ENCODE results near the gene HIPK3. TPM values are rescaled to one million over a fixed set of nuclear protein-coding genes. Genes with fewer than 3 reads are reported as not detected.
A peak's percentile ranks its signal among the peaks of the same experiment; 100 is the strongest.

The HIPK3 gene
- total RNA-seq, 1 experiment from 2014 or later: 68.5 TPM

DNA sequence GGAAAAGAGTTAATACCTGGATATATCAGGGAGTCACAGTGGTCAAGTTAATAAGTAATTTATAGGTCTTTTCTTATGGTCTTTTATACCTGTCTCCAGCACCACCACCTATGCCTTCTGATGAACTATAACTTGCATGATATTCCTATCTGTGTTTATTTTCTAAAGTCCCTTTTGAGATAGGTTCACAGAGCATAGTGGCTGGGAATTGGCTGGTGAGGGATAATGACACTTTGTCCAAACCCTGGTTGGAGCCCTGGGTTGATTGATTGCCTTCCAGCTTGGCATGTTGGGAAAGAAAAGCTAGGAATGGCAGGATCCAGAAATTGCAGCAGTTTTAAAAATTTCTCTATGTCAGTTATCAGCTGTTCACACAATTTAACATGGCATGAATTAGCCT lies 23.2 kb downstream of the HIPK3 start:
- Histone ChIP-seq H3K4me1 (peaks cover 14% of the 10 kb centered on the region), H3K4me3 (ENCODE audit: low read depth, low read length) (no peak overlapping the region), H3K27me3 (replicated peaks; ENCODE audit: control insufficient read depth, insufficient read depth, low read length) (no peaks in the 10 kb centered on the region), H3K9me3 (no peaks in the 10 kb centered on the region; the same call in 1 of the 2 replicates), H3K36me3 (ENCODE audit: control insufficient read depth, insufficient read depth, low read length) (no peaks in the 10 kb centered on the region)
- ChIA-PET CTCF (interaction anchor here (0.6 kb wide), 1 partner anchor 46 kb away, joined by 3 read pairs; no protein-coding TSS in a partner anchor), POLR2A (no interaction called here)
- peak in 1 of 2 experiments; percentile 46 for DNase-seq
- no peaks in the 10 kb centered on the region for H3K9me3 Mint-ChIP-seq (ENCODE audit: unreplicated experiment)
- TF ChIP-seq, protein P1, sequence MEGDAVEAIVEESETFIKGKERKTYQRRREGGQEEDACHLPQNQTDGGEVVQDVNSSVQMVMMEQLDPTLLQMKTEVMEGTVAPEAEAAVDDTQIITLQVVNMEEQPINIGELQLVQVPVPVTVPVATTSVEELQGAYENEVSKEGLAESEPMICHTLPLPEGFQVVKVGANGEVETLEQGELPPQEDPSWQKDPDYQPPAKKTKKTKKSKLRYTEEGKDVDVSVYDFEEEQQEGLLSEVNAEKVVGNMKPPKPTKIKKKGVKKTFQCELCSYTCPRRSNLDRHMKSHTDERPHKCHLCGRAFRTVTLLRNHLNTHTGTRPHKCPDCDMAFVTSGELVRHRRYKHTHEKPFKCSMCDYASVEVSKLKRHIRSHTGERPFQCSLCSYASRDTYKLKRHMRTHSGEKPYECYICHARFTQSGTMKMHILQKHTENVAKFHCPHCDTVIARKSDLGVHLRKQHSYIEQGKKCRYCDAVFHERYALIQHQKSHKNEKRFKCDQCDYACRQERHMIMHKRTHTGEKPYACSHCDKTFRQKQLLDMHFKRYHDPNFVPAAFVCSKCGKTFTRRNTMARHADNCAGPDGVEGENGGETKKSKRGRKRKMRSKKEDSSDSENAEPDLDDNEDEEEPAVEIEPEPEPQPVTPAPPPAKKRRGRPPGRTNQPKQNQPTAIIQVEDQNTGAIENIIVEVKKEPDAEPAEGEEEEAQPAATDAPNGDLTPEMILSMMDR (IDR thresholded peaks at IDR 0.05; ENCODE audit: insufficient read depth in 1 of 2, low read depth in 1 of 2, low read length in 1 of 2, severe bottlenecking in 1 of 2, unreplicated experiment in 1 of 2): no peak
- H3K4me1 Mint-ChIP-seq (ENCODE audit: low read depth, unreplicated experiment): peaks cover 15% of the 10 kb centered on the region
- intact Hi-C loops (cut with micrococcal nuclease; ENCODE audit: unreplicated experiment): no loop called here
- H3K27me3 Mint-ChIP-seq (ENCODE audit: insufficient read depth, unreplicated experiment): no peaks in the 10 kb centered on the region
- no TSS peak for BruUV-seq (replicated peaks)
- H3K27ac Mint-ChIP-seq (ENCODE audit: unreplicated experiment): no peak overlapping the region
- H3K4me3 Mint-ChIP-seq (ENCODE audit: unreplicated experiment): no peak overlapping the region
- H3K36me3 Mint-ChIP-seq (ENCODE audit: insufficient read depth, unreplicated experiment): peaks cover 6% of the 10 kb centered on the region

DNA sequence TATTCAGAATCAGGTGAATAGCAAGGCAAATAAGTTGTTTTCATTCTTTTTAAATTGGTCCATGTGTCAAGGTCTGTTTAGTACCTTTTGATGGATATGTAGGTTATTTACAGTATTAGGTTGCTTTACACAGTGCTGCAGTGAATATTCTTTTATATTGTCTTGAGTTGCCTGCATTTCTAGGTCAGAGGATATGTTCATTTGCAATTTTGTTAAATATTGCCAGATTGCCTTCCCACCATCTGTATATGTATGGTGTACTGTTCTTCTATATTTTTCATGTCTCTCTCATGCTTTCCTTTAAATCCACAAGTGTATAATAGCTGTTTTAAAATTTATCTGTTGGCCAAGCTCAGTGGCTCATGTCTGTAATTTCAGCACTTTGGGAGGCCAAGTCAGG lies 24.6 kb downstream of the HIPK3 start:
- Mint-ChIP-seq H3K9me3 (ENCODE audit: unreplicated experiment) (no peaks in the 10 kb centered on the region), H3K36me3 (ENCODE audit: insufficient read depth, unreplicated experiment) (peaks cover 12% of the 10 kb centered on the region), H3K4me1 (ENCODE audit: low read depth, unreplicated experiment) (peaks cover 15% of the 10 kb centered on the region), H3K27ac (ENCODE audit: unreplicated experiment) (no peak overlapping the region), H3K4me3 (ENCODE audit: unreplicated experiment) (no peak overlapping the region), H3K27me3 (ENCODE audit: insufficient read depth, unreplicated experiment) (no peaks in the 10 kb centered on the region)
- no TSS peak for BruUV-seq (replicated peaks)
- H3K27me3 ChIP-seq (replicated peaks; ENCODE audit: control insufficient read depth, insufficient read depth, low read length): no peaks in the 10 kb centered on the region
- DNase-seq: no peak
- TF ChIP-seq, protein P1 (IDR thresholded peaks at IDR 0.05; ENCODE audit: insufficient read depth in 1 of 2, low read depth in 1 of 2, low read length in 1 of 2, severe bottlenecking in 1 of 2, unreplicated experiment in 1 of 2): no peak
- H3K4me1 ChIP-seq: peaks cover 14% of the 10 kb centered on the region
- H3K9me3 ChIP-seq: no peaks in the 10 kb centered on the region; the same call in 1 of the 2 replicates
- ChIA-PET CTCF (no interaction called here), POLR2A (no interaction called here)
- no peak overlapping the region for H3K4me3 ChIP-seq (ENCODE audit: low read depth, low read length)
- intact Hi-C loops (cut with micrococcal nuclease; ENCODE audit: unreplicated experiment): no loop called here
- no peaks in the 10 kb centered on the region; the same call in none of the 2 replicates for H3K36me3 ChIP-seq (ENCODE audit: control insufficient read depth, insufficient read depth, low read length)

DNA sequence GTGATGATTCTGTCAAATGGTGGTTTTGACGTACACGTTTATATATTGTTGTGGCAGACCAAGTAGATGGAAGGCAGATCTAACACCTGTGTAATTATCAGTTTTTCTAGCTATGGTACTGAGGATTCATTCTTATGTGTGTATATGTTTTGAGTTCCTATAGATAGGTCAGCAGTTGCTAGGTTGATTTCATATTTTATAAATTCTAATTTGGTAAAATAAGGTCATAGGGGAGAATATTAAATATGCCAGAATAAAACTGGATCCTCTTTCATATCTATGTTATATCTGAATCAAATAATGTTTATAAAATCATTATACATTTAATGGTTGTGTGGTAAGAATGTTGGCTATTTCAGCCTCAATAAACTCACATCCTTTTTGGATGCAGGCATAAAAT lies 27.6 kb downstream of the HIPK3 start:
- BruUV-seq (replicated peaks): no TSS peak
- Mint-ChIP-seq H3K9me3 (ENCODE audit: unreplicated experiment) (no peaks in the 10 kb centered on the region), H3K27ac (ENCODE audit: unreplicated experiment) (no peak overlapping the region), H3K36me3 (ENCODE audit: insufficient read depth, unreplicated experiment) (peaks cover 9% of the 10 kb centered on the region), H3K4me3 (ENCODE audit: unreplicated experiment) (no peak overlapping the region), H3K4me1 (ENCODE audit: low read depth, unreplicated experiment) (peaks cover 14% of the 10 kb centered on the region), H3K27me3 (ENCODE audit: insufficient read depth, unreplicated experiment) (no peaks in the 10 kb centered on the region)
- H3K27me3 ChIP-seq (replicated peaks; ENCODE audit: control insufficient read depth, insufficient read depth, low read length): no peaks in the 10 kb centered on the region
- TF ChIP-seq, protein P1 (IDR thresholded peaks at IDR 0.05; ENCODE audit: insufficient read depth in 1 of 2, low read depth in 1 of 2, low read length in 1 of 2, severe bottlenecking in 1 of 2, unreplicated experiment in 1 of 2): no peak
- intact Hi-C loops (cut with micrococcal nuclease; ENCODE audit: unreplicated experiment): no loop called here
- H3K4me3 ChIP-seq (ENCODE audit: low read depth, low read length): no peak overlapping the region
- ChIA-PET POLR2A (interaction anchor here (0.5 kb wide), 1 partner anchor 195 kb away, joined by 4 read pairs; no protein-coding TSS in a partner anchor), CTCF (no interaction called here)
- H3K9me3 ChIP-seq: no peaks in the 10 kb centered on the region; the same call in 1 of the 2 replicates
- DNase-seq: no peak
- H3K4me1 ChIP-seq: peaks cover 9% of the 10 kb centered on the region
- no peaks in the 10 kb centered on the region; the same call in none of the 2 replicates for H3K36me3 ChIP-seq (ENCODE audit: control insufficient read depth, insufficient read depth, low read length)

Data from Caco-2 (cell line).